Measurements from ENCODE around the gene C17orf113.

C17orf113 gene

GRCh38 chr17:42005166-42005565 lies 45.2 kb downstream of the C17orf113 start:
- TF ChIP-seq CTCF (IDR thresholded peaks at IDR 0.05; ENCODE audit: insufficient read depth, low read length, missing control alignments), result no peak
- POLR2A ChIA-PET, result no interaction called here
- CTCF ChIA-PET, result interaction anchor here (1.2 to 3.3 kb wide), 5 partner anchors 8 to 112 kb away, joined by 3 to 22 read pairs (median 5); partner anchors contain the start of genes DNAJC7 and NKIRAS2
- no peak for DNase-seq (ENCODE audit: low read depth, low spot score)
- H3K4me3 ChIP-seq (ENCODE audit: low read depth, low read length), result no peak overlapping the region

GRCh38 chr17:42002792-42003301 lies 47.6 kb downstream of the C17orf113 start:
- no peak overlapping the region for H3K4me3 ChIP-seq (ENCODE audit: low read depth, low read length)
- CTCF ChIA-PET, result interaction anchor here (1.1 to 3.3 kb wide), 5 partner anchors 10 to 43 kb away, joined by 3 to 10 read pairs (median 4); partner anchors contain the start of genes DNAJC7 and NKIRAS2
- no peak for DNase-seq (ENCODE audit: low read depth, low spot score)
- POLR2A ChIA-PET, result interaction anchor here (0.6 kb wide), 1 partner anchor 23 kb away, joined by 3 read pairs; no protein-coding TSS in a partner anchor
- no peak for TF ChIP-seq CTCF (IDR thresholded peaks at IDR 0.05; ENCODE audit: insufficient read depth, low read length, missing control alignments)

- H3K4me3 ChIP-seq (ENCODE audit: low read depth, low read length), result no peak overlapping the region
- POLR2A ChIA-PET, result no interaction called here
- no peak for DNase-seq (ENCODE audit: low read depth, low spot score)
- CTCF ChIA-PET, result interaction anchor here (1.1 to 3.3 kb wide), 5 partner anchors 10 to 43 kb away, joined by 3 to 10 read pairs (median 4); partner anchors contain the start of genes DNAJC7 and NKIRAS2
- TF ChIP-seq CTCF (IDR thresholded peaks at IDR 0.05; ENCODE audit: insufficient read depth, low read length, missing control alignments), result no peak
These were observed 48.1 kb downstream of the C17orf113 start for GRCh38 chr17:42002175-42002791.

- no peak overlapping the region for H3K4me3 ChIP-seq (ENCODE audit: low read depth, low read length)
- TF ChIP-seq CTCF (IDR thresholded peaks at IDR 0.05; ENCODE audit: insufficient read depth, low read length, missing control alignments), result no peak
- no peak for DNase-seq (ENCODE audit: low read depth, low spot score)
- ChIA-PET CTCF (interaction anchor here (1.2 to 3.3 kb wide), 3 partner anchors 11 to 17 kb away, joined by 3 to 10 read pairs (median 3); partner anchors contain the start of gene DNAJC7), POLR2A (no interaction called here)
These were observed 48.7 kb downstream of the C17orf113 start for GRCh38 chr17:42001729-42002128.

GRCh38 chr17:42000413-42001133 lies 49.8 kb downstream of the C17orf113 start:
- H3K4me3 ChIP-seq (ENCODE audit: low read depth, low read length), result no peak overlapping the region
- TF ChIP-seq CTCF (IDR thresholded peaks at IDR 0.05; ENCODE audit: insufficient read depth, low read length, missing control alignments), result no peak
- ChIA-PET POLR2A (no interaction called here), CTCF (interaction anchor here (0.8 to 1.3 kb wide), 4 partner anchors 11 to 37 kb away, joined by 3 read pairs; partner anchors contain the start of gene DNAJC7)
- no peak for DNase-seq (ENCODE audit: low read depth, low spot score)

- no peak overlapping the region for H3K4me3 ChIP-seq (ENCODE audit: low read depth, low read length)
- no peak for TF ChIP-seq CTCF (IDR thresholded peaks at IDR 0.05; ENCODE audit: insufficient read depth, low read length, missing control alignments)
- POLR2A ChIA-PET, result no interaction called here
- CTCF ChIA-PET, result interaction anchor here (1.2 to 1.7 kb wide), 2 partner anchors 17 to 36 kb away, joined by 4 to 5 read pairs; no protein-coding TSS in a partner anchor
- DNase-seq (ENCODE audit: low read depth, low spot score), result no peak
These were observed 51.9 kb downstream of the C17orf113 start for GRCh38 chr17:41998497-41998896.

Data from AG04449 (cell line).